Large intestine (tissue), 3 donors: ENCODE results near the gene ITGA2. TPM values are rescaled to one million over a fixed set of nuclear protein-coding genes. Genes with fewer than 3 reads are reported as not detected.
"Not testable (repeated sequence)": the region's sequence is repeated elsewhere in the genome, so short reads cannot be mapped to it uniquely, and the experiment has no call there.

Experiments used
- DNase-seq, 2 donors: peaks; one replicate each; pipeline versions ENCODE4 v3.0.0 to v3.0.0-alpha.2; 2013
- H3K27ac ChIP-seq: one replicate; pipeline ENCODE4 v1.5.1; 2013; ENCODE audit warnings: low read length
- H3K27me3 ChIP-seq: 2 replicates; pipeline ENCODE4 v1.6.1; 2013; ENCODE audit warnings: low read length; ENCODE audit not compliant: control insufficient read depth, insufficient read depth
- H3K36me3 ChIP-seq: 2 replicates; pipeline ENCODE4 v1.6.1; 2013; ENCODE audit warnings: low read length; ENCODE audit not compliant: control insufficient read depth, insufficient read depth
- H3K4me1 ChIP-seq: one replicate; pipeline ENCODE4 v1.6.1; 2013; ENCODE audit warnings: low read length; ENCODE audit not compliant: control insufficient read depth, insufficient read depth
- H3K4me3 ChIP-seq: one replicate; pipeline ENCODE4 v1.5.1; 2013; ENCODE audit warnings: low read length
- H3K9me3 ChIP-seq: one replicate; pipeline ENCODE4 v1.6.1; 2013; ENCODE audit warnings: mild to moderate bottlenecking, low read depth, low read length, moderate library complexity; ENCODE audit not compliant: control insufficient read depth
- WGBS: methylation state at CpG from one replicate; pipeline ENCODE4 v1.1.5; 2013; ENCODE audit warnings: low lambda C conversion rate; ENCODE audit not compliant: insufficient coverage; 5-methylcytosine and 5-hydroxymethylcytosine counted together
- polyA plus RNA-seq: library from polyadenylated mRNA; unstranded; fragments of 120-200 nt; gene quantifications from one replicate; pipeline ENCODE4 v1.2.1, GENCODE V29; 2013

The ITGA2 gene
- polyA plus RNA-seq, 1 donor: 13.7 TPM

DNA sequence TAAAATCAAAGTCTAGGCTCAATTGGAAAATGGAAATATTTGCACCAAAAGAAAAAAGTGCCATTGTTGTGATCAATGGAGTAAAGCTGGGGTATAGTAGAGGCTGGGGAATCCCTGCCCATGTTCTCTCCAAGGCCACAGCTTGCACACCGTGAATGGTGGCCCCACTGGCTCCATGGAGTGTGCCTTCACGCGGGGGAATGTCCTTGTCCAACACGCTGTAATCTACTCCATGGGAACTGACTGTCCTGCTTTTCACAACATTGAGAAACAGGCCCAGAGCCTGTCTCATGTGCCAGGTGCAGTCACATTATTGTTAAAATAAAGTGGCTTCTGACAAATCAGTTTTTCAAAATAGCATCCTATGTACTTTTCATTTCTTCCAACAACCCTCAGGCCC, 33.1 kb upstream of the ITGA2 start:
- no peaks in the 10 kb centered on the region for H3K27me3 ChIP-seq
- peaks cover 3% of the 10 kb centered on the region for H3K36me3 ChIP-seq
- DNase-seq: peak in 1 of 2 donors; percentile 13
- H3K9me3 ChIP-seq: no peaks in the 10 kb centered on the region
- H3K4me1 ChIP-seq: peaks cover 13% of the 10 kb centered on the region
- WGBS: no CpG with 5 or more reads among the region's 4 CpGs
- no peak overlapping the region for H3K4me3 ChIP-seq
- H3K27ac ChIP-seq: no peak overlapping the region

DNA sequence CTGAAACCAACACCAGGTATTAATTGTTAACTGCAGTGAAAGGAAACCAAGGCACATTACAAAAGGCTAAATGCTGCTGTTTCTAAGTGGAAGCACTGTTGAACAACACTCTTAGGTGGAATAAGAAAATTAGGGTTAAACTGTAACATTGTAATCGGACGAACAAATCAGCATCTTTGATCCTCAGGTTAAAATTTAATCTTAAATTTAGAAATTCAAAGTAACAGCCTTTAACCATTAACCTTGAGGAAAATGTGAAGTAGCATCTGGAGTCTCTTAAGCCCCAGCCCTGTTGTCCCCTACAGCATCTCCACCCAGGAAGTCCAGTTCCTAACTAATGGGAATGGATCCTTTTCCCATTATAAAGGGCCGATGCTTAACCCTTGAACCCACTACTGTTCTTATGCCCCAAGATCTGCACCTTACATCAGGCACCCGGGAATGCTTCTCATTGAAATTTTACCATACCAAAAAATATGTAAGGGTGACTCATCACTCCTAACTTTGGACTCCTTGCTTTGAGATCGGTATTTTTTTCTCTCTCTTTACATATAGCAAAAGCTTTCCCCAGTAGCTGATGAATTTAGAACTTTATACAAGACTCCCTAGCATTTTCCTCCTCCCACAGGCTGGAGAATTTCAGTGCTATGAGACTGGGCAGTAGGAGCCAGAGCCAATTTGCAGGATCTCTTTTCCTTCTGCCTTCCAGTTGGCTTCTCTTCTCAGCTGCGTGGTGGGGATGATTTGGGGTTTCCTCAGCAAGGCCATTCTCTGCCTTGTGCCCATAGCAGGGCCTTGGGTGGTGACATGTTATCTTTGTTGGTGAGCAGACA, 32.0 kb upstream of the ITGA2 start:
- H3K27ac ChIP-seq: no peak overlapping the region
- H3K4me1 ChIP-seq: peaks cover 13% of the 10 kb centered on the region
- peaks cover 3% of the 10 kb centered on the region for H3K36me3 ChIP-seq
- no peaks in the 10 kb centered on the region for H3K9me3 ChIP-seq
- DNase-seq: peak in 1 of 2 donors; percentile 45
- H3K4me3 ChIP-seq: no peak overlapping the region
- H3K27me3 ChIP-seq: no peaks in the 10 kb centered on the region
- WGBS: 17% methylated on average over 1 of the region's 6 CpGs

DNA sequence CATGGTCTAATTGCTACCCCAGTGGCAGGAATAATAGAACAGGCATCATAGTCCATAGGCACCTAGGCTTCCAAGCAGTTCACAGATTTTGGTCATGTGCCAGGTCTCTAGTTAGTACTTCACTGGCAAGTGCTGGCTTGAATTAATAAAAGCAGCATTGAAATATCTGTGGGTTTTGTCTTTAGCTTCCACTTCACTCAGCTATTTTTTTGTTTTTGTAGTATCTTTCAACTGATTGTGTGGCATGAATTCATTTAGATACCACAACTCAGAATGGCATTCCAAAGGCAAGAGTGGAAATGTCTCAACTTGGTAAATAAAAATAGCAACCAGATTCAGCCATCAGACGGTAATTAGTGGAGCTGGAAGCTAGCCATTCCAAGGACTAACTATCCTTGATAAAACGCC, 27.9 kb upstream of the ITGA2 start:
- no CpG with 5 or more reads among the region's 2 CpGs for WGBS
- no peaks in the 10 kb centered on the region for H3K9me3 ChIP-seq
- no peak overlapping the region for H3K27ac ChIP-seq
- H3K27me3 ChIP-seq: no peaks in the 10 kb centered on the region
- no peak for DNase-seq
- peaks cover 12% of the 10 kb centered on the region for H3K4me1 ChIP-seq
- no peak overlapping the region for H3K4me3 ChIP-seq
- no peaks in the 10 kb centered on the region for H3K36me3 ChIP-seq

DNA sequence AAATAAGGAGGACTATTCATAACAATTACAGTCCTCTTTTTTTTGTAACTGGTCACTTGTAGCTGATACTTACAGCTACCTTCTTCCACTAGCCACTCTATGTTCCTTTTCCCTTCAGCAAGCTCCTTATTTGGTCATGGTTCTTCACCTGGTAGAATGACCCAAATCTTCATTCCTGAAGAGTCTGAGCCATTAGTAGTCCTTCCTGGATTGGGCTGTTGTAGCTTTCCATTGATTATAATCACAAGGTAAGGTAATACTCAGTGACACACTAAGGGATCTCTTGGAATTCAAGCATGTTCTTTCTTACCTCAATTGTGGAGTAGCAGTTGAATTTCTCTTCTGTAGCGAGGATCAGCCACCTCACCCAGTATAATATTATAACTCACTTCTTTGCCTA, 25.5 kb upstream of the ITGA2 start:
- Histone ChIP-seq H3K9me3 (no peaks in the 10 kb centered on the region), H3K36me3 (no peaks in the 10 kb centered on the region), H3K27ac (no peak overlapping the region), H3K4me1 (no peaks in the 10 kb centered on the region), H3K4me3 (no peak overlapping the region), H3K27me3 (no peaks in the 10 kb centered on the region)
- DNase-seq: no peak
- WGBS: no CpG with 5 or more reads among the region's 1 CpG

DNA sequence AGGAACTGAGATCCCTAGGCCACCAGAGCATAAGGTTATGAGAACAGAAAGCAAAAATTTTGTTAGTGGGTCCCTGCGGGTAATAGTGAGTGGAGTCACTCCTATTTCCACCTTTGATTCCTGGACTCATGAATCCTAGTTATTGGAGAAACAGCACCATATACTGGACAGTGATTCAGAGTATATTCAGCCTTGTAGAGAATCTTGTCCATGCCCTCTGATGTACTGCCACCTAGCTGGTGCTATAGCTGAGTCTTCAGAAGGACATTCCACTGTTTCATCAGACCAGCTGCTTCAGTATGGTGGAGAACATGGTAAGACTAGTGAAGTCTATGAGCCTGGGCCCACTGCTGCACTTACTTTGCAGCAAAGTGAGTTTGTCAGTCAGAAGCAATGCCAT, 25.0 kb upstream of the ITGA2 start:
- H3K36me3 ChIP-seq: no peaks in the 10 kb centered on the region
- no peaks in the 10 kb centered on the region for H3K27me3 ChIP-seq
- H3K4me3 ChIP-seq: no peak overlapping the region
- no peaks in the 10 kb centered on the region for H3K4me1 ChIP-seq
- H3K27ac ChIP-seq: no peak overlapping the region
- no CpG with 5 or more reads among the region's 1 CpG for WGBS
- no peaks in the 10 kb centered on the region for H3K9me3 ChIP-seq
- no peak for DNase-seq

DNA sequence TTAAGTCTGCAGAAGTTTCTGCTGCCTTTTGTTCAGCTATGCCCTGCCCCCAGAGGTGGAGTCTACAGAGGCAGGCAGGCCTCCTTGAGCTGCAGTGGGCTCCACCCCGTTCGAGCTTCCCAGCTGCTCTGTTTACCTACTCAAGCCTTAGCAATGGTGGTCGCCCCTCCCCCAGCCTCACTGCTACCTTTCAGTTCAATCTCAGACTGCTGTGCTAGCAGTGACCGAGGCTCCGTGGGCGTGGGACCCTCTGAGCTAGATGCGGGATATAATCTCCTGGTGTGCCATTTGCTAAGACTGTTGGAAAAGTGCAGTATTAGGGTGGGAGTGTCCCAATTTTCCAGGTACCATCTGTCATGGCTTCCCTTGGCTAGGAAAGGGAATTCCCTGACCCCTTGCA, 13.0 kb upstream of the ITGA2 start:
- H3K4me1 ChIP-seq, H3K27ac ChIP-seq, H3K36me3 ChIP-seq, H3K27me3 ChIP-seq, DNase-seq, H3K4me3 ChIP-seq, H3K9me3 ChIP-seq: not testable (repeated sequence)
- no CpG with 5 or more reads among the region's 7 CpGs for WGBS

DNA sequence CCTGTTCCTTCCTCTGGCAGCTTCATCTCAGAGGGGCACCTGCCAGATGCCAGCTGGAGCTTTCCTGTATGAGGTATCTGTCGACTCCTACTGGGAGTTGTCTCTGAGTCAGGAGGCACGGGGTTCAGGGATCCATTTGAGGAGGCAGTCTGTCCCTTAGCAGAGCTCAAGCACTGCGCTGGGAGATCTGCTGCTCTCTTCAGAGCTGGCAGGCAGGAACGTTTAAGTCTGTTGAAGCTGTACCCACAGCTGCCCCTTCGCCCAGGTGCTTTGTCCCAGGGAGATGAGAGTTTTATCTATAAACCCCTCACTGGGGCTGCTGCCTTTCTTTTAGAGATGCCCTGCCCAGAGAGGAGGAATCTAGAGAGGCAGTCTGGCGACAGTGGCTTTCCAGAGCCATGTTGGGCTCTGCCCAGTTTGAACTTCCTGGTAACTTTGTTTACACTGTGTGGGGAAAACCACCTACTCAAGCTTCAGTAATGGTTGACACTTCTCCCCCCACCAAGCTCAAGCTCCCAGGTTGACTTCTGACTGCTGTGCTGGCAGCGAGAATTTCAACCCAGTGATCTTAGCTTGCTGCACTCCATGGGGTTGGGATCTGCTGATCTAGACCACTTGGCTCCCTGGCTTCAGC, 11.8 kb upstream of the ITGA2 start:
- H3K4me1 ChIP-seq: no peaks in the 10 kb centered on the region
- no peaks in the 10 kb centered on the region for H3K27me3 ChIP-seq
- H3K9me3 ChIP-seq: peaks cover 4% of the 10 kb centered on the region
- WGBS: no CpG with 5 or more reads among the region's 7 CpGs
- no peak overlapping the region for H3K27ac ChIP-seq
- no peaks in the 10 kb centered on the region for H3K36me3 ChIP-seq
- H3K4me3 ChIP-seq: no peak overlapping the region
- no peak for DNase-seq

DNA sequence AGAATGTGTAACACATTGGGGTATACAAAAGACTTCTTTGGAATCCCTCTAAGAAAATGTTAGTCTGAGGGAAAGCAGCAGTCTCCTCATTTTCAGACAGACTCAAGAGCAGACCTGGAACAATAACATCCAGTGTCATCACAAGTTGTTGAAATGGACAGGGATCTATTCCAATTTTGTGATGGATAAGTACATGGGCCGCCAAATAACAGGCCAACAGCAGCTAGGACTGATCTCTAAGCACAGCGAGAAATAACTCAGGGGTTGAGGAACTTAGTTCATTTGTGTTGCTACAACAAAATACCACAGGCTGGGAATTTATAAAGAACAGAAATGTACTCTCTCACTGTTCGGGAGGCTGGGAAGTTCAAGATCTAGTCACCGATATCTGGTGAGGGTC, 7.6 kb upstream of the ITGA2 start:
- Histone ChIP-seq H3K9me3 (peaks cover 1% of the 10 kb centered on the region), H3K27ac (no peak overlapping the region), H3K27me3 (no peaks in the 10 kb centered on the region), H3K4me3 (no peak overlapping the region), H3K4me1 (no peaks in the 10 kb centered on the region), H3K36me3 (no peaks in the 10 kb centered on the region)
- no peak for DNase-seq
- WGBS: no CpG with 5 or more reads among the region's 4 CpGs

DNA sequence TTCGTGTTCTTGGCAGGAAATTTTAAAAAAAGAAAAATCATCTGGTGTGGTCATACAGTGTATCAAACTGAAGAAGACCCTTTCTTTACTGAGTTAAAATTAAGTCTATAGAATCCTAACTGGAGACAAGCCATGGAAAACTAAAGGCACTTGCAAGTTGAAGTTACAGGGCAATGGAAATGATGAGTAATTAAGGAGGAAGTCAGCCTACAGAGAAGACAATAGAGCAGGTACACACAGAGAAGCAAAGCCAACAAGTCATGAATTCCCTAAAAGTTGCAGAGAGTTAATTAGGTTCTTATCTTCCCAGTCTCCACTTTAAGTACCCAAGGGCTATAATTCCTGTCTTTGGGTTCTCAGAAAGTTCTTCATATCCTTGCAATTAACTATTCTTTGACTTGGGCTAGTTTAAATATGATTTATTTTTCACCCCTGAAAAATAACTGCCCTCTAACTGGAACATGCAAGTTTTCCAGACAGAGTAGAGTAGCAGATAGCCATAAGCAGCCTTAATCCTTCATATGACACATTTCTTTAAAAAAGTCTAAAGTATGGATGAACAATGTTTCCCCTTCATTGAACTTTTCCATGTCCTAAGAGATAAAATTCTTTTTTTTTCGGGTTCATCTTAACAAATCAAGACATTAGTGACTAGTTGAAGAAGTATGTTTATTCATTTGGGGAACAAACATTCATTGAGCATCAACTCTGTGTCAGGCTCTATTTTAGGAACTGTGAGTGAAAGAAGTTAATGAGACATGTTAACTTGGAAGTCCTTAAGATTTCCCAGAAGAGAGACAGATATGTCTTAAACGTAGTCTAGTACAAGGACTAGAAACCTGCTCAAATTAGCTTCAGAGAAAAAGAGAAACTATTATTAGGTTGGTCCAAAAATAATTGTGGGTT, 5.2 kb upstream of the ITGA2 start:
- H3K36me3 ChIP-seq: no peaks in the 10 kb centered on the region
- no peak overlapping the region for H3K27ac ChIP-seq
- no peak overlapping the region for H3K4me3 ChIP-seq
- H3K27me3 ChIP-seq: no peaks in the 10 kb centered on the region
- no peaks in the 10 kb centered on the region for H3K9me3 ChIP-seq
- 34% methylated on average over 2 of the region's 3 CpGs for WGBS
- H3K4me1 ChIP-seq: peaks cover 8% of the 10 kb centered on the region
- no peak for DNase-seq

DNA sequence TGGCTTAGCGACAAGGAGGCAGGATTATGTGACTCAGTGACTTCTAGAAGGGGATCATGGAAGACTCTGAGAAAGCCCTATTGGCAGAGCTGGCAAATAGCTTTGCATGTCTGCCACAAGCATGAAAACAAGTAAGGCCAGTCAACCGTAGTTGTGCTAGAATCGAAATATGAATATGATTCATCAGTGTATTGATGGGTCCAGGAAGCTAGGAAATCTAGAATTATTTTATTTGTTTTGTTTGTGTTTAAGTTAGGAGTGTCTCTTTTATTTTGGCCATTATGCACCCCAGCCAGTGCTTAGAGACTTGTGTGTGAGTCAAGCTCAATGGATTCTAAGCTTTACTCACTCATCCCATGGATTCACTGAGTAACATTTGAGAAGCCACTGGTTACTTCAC, 3.8 kb upstream of the ITGA2 start:
- no peaks in the 10 kb centered on the region for H3K36me3 ChIP-seq
- no peak for DNase-seq
- no peak overlapping the region for H3K4me3 ChIP-seq
- peaks cover 3% of the 10 kb centered on the region for H3K27me3 ChIP-seq
- peaks cover 8% of the 10 kb centered on the region for H3K4me1 ChIP-seq
- no peak overlapping the region for H3K27ac ChIP-seq
- 100% methylated on average over 1 of the region's 3 CpGs for WGBS
- no peaks in the 10 kb centered on the region for H3K9me3 ChIP-seq
